Activated T-cell treated with anti-CD3 and anti-CD28 coated beads for 48 hours (primary cell): ENCODE results near the gene DLG2.
"Not testable (repeated sequence)": the region's sequence is repeated elsewhere in the genome, so short reads cannot be mapped to it uniquely, and the experiment has no call there.

Source experiments
- DNase-seq: peaks from one replicate; pipeline ENCODE4 v3.0.0-alpha.2; 2020; ENCODE audit warnings: low read depth

The DLG2 gene

DNA sequence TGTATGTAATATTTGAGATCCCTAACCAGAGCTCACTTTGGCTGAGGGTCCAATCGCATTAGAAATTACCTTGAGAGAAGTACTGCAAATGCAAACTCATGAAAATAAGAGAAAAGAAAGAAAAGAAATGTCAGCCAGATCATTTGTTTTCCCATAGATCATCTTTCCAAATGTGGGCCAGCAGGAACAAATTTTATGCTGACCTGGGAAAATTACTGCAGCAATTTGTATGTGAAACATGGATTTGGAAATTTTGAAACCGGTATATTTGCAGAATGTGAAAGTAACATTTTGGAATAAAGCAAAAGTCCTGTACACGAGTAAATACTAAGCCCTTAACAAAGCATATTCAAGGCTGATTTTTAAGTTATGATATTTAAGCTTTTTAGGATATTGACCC, 1282.1 kb downstream of the DLG2 start:
- no peak for DNase-seq

DNA sequence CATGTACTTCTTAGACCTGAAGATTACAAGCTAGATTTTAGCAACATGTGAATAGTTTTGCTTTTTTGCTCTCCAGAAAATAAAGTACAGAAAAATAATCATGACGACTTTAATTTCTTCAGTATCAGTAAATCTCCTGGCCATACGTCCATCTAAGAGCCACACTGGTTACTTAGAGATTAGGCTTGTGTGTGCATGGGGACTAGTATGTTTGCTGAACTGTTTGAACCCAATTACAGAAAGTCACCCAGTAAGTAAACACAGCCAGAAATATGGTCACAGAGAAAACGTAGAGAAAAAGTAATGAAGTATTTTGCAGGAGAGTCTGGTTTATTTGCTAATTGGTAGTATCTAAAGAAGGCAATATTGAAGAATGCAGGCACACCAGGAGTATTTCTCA, 1287.3 kb downstream of the DLG2 start:
- DNase-seq: no peak

DNA sequence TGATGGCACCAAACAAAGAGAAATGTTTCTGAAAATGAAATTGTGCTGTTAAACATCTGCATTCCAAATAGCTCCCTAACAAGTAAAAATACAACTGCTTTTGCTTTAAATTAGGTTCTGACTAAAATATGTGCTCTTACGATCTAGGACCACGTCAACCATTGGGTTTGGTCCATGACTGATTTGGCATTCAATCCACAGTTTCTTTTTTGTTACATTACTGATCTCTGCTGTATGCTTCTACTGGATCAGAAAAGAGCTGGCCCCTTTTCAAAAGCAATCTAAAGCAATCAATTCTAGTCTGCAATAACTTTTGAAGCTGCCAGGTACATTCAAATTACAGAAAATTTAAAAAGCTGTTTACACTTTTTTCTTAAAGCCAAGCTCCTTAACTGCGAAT, 1293.9 kb downstream of the DLG2 start:
- DNase-seq: no peak

DNA sequence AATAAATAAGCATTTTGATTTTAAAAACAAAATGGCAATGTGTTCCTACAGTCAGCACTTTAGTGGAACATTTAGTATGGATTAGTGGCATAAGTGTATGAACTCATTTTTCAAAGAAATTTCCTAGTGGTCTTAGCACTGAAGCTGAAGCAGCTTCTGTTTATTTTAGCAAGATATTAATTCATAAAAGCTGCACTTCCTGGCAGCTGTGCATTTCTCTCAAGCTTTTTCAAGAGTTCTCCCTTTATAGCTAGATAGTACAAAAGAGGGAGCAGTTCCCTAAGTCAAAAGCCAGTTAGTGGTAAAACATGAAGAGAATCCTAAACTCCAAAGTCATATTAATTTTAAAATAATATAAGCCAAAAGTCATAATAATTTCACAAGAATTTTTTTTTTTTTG, 1304.9 kb downstream of the DLG2 start:
- DNase-seq: no peak

DNA sequence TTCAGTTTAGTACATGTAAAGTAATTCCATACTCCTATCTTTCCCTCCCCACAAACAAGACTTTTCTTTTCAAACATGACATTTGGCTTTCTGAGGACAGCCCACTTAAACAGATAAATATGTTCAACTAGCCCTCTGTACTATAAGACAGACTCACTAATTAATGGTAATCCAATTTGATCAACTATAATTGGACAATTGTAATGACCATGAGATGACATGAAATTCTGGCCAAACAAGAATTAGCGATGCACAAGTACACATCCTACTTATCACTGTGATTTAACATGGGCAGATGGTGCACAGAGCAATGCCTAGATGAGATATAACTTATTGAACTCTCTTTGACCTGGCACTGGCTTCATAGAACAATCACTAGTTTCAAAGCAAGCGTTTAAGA, 1307.3 kb downstream of the DLG2 start:
- DNase-seq: no peak

DNA sequence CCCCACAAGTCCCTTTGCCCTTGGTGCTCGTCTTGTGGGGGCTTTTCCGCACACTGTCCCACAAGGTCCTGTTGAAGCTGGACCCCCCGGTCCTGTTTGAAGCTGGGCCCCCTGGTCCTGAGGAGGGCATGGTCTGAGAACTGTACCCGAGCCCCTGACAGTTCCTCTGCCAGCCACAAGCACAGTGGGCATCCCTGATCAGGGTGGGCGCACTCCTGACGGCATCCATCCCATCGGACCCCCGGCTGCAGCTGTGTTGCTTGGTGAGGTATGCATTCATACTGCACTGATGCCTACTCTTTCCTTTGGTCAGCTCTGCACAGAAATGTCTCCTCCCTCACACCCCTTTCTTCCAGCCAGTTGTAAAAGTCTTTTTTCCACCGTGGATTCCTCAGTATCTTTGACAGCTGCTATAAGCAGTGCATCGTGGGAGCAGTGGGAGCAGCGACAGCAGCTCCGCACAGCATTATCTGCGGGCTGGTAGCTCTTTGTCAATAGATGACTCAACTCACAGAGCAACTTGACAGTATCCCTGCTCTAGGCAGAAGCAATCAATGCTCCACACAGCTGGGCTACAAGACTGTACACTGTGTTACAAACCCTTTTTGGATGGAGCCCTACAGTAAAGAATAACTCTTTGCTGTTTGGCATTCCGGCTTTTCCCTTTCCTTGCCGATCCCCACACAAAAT, 1310.1 kb downstream of the DLG2 start:
- DNase-seq: no peak

DNA sequence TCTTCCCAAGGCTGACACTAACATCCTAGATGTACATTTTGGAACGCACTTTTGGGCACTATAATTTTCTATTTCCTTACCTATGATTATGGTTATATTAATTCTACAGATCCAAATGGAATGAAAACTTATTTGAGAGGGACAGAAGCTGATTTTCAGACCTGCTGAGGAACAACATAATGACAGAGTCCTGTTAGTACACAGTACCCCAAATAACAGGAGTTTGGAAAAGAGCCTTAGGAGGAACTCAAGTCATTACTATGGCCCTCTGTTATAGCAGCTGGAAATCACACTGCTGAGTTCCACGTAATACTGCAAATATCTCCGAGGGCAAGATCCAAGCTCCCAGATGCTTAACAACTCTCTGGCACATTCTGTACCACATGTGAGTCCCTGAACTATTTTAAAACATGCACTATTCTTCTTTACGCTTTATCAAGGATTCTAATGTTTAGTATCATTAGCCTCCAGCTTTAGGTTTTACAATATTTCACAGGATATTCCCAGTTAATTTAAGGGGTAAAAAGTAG, 1313.2 kb downstream of the DLG2 start:
- no peak for DNase-seq

DNA sequence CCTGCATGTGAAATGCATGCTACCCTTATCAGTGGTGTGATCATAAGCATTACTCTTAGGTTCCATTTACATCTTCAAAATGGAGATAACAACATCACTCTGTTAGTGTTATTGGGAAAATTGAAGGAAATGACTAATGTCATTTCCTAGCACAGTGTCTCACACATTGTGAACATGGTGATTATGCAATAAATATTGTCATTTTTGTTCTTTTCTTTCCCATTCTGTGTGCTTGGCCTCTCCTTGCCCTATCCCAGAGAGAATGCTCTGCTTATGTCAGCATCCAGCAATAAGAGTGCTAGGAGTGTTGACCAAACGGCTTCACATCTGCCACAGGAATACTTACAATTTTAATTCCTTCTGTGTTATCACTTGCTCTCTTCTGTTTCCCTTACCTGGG, 1316.9 kb downstream of the DLG2 start:
- no peak for DNase-seq

DNA sequence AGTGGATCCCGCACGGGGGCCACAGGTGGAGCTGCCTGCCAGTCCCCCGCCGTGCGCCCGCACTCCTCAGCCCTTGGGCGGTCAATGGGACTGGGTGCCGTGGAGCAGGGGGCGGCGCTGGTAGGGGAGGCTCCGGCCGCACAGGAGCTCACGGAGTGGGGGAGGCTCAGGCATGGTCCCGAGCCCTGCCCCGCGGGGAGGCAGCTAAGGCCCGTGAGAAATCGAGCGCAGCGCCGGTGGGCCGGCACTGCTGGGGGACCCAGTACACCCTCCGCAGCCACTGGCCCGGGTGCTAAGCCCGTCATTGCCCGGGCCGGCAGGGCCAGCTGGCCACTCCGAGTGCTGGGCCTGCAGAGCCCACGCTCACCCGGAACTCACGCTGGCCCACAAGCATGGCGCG, 1318.7 kb downstream of the DLG2 start:
- not testable (repeated sequence) for DNase-seq

DNA sequence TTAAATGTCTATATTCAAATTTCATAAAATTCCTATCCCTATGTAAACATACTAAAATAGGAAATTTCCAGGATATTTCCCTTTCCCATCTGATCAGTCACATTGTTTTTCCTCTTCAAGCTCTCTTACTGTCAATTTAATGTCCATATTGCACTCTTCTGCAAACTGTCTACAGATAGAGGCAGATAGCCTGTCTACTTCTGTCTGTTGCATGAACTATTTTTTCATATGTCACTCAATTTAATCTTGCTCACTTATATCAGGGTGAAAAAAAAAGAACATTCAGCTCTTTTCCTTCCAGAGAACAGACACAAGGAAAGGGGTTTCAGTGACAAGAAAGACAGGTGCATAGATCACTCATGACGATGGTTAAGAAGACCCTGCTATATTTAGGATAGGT, 1327.1 kb downstream of the DLG2 start:
- DNase-seq: no peak

DNA sequence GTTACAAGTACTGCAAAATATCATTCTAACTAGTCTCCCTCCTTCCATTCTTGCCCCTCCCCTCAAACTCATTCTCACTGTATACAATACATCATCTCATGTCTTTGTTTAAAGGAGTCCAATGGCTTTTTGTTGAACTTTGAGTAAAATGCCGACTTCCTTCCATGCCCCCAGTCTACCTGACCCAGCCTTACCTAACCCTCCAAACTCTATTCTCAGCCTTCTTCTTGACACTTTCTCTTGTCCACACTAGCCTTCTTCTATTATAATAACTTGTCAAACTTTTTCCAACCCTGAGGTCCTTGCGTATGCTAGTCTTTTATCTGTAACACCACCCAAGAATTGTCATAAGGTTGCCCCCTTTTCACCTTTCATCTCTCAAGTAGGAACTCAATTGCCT, 1329.6 kb downstream of the DLG2 start:
- DNase-seq: no peak

DNA sequence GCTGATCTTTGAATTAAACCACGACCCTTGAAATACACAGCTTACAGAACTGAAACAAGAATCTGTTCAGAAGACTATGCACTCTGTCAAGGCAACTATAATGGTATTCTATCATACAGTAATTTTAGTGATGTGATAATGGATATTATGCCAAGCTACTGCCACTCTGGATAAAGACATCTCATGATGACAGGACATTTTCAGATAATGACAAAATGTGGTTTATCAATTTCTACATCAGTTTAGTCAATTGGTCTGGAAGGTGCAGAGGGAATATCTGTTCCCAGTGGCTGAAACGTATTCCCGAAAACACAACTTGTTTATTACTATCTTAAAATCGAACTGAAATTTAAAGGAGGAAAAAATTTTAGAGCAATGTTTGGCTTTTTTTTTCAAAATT, 1331.3 kb downstream of the DLG2 start:
- DNase-seq: no peak

DNA sequence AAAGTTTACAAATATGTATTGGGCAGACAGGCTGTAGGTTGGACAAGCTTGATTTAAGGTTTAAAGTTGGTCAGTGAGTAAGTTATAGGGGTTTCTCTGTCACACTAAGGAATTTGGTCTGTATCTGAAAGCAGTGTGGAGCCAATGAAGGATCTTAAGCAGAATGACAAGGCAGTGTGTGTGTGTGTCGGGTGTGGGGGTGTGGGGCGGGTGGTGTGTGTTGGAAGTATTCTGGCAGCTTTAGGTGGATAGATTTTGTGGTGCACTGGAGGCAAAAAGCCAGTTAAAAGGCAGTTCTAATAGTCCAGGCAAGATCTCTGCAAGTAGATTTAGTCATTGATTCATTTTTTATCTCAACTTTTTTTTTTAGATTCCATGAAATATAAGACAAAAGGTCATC, 1334.2 kb downstream of the DLG2 start:
- no peak for DNase-seq

DNA sequence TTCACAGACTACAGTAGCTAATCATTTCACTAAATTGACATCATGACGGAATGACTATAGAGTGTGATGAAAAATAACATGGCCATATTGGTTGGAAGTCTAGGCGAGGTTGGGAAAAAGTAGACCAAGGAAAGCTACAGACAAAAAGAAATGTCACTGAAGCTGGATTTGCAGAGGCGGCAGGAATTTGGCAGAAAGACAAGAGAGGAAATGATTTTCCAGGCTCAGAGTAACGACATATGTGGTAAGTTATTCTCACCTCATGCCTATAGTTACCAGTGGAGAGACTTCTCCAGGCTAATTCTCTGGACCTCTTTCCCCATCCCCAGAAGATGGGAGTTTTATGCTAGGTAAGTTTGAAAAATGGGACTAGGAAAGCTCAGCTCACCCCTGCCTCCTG, 1335.1 kb downstream of the DLG2 start:
- DNase-seq: no peak

DNA sequence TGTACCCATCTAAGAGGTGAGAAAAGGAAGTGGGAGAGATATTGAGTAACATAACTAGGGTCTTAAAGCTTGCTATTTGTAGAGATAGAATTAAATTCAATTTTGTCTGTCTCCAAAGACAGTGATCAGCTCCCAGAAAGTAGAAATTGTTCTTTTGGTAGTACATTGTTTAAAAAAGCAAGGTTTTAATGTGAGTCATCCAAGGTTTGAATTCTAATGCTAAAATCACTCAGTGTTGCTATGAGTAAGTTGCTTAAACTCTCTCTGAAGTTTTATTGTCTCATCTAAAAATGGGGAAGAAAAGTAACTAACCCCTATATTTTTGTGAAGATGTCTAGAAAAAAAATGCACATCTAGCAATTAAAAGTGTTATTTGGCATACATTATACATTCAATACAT, 1336.5 kb downstream of the DLG2 start:
- no peak for DNase-seq

DNA sequence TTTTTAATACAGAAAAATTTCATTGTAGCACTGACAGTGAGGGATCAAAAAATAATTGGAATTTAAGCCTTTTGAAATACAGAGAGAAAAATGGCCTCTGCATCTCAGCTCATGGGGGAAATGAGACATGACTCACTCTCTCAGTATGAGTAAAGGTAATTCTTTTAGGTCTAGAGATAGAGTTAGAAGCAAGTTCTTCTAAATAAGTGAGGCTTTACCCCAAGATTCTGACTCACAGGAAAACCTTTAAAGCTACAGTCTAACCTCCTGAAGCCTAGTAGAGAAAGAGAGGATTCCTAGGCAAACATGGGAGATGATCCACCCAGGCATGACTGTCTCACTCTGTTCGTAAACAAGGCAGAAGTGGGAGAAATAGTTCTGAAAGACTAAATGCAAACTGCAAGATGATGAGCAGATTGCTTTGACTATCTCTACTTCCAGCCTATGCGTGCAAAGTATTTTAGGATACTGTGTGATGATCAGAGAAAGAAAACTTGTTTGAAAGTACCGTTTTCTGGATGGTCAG, 1337.7 kb downstream of the DLG2 start:
- no peak for DNase-seq

DNA sequence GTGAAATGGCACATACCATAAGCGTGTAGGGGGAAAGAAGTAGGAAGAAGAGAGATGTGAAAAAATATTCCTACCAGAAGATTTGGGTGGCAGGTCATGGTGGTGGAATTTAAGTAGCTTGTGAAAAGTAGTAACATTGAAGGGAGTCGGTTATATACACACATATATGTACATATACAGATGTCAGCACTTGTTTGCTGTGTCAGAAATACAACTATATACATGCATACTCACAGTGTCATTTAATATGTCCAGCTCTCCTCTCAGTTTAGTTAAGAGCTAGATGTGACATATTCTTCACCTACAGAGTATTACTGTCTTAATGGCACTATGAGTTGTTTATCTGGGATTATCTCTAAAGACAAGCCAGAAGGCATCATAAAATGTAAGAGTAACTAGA, 1353.6 kb downstream of the DLG2 start:
- no peak for DNase-seq

DNA sequence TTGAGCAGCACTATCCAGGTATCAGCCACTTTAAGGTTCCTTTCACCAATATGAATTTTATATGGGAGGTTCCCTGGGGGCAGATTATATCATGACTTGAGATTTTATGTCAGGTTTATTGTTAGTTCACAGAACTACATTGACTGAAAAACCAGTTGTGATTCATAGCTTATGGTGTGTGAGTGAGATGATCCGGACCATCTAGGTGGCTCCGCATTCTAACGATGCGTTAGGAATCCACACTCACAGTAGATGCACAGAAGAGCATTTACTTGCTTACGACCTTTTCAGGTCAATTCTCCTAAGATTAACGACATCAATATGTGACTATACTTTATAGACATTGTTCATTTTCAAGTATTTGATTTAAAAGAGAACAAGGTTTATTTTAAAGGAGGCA, 1356.7 kb downstream of the DLG2 start:
- no peak for DNase-seq

DNA sequence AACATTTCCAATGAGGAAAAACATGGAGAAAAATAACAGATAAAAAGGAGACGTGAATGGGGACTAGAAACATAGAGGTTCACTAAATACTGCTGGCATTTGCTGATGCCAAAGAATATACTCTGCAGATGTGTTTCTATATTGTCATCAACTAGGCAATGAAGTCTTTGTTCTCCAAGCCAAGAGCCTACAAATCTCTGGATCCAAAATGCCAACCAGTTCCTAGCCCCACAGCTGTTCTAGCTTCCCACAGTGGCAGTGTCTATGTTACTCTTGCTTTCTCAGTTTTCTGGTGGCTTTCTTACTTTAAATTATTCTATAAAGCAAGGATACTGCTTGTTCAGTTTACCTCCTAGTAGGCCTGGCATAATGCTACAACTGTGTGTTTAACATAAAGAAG, 1363.1 kb downstream of the DLG2 start:
- DNase-seq: no peak

DNA sequence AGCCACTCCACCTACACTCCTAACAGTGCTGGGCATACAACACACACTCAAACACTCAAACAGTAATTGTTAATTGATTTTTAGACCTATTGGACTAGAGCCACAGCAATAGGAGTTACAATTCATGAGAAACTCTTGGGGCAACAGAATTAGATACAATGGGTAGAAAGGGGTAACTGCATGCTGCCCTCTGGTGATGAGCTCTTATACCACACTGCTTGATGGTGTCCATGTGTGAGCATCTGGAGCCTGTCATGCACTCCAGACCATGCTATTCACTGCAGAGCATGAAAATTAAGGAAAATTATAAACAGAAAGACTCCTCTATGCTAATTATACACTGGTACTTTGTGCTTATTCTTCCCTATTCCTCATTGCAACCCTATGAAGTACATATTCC, 1365.4 kb downstream of the DLG2 start:
- DNase-seq: no peak

DNA sequence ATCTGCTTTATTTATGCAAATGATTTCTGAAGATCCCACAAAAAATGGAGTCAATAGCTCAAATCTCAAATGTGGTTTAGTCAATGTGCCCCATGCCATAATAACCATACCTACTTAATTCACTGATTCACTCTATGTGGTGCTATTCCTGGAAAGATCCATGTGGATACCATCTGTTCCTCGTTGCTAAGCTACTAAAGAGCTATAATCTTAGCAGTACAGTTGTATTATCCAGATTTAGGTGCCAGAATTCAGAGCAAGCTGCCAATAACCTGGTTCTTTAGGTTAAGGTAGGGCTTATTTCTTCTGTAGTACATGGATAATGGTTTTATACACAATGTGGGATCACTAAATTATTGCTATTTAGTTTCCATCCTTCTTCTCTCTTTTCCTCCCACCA, 1366.3 kb downstream of the DLG2 start:
- DNase-seq: no peak

DNA sequence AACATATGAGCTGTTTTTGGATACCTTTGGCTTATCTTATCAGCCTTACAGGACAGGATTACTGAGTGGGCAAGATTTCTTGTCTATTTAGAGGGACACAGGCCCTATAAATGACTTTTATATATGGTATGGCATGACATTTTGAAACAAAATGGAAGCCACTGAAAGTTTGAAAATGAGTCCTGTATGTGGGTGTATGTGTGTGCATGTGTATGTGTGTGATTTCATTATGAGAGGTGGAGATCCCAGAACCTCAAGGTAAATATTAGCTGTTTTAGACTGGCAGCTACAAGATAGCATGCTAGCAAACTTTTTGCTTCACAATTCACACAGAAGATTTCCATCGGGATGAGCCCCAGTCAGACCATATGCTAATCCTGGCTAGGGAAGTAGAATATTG, 1370.5 kb downstream of the DLG2 start:
- no peak for DNase-seq

DNA sequence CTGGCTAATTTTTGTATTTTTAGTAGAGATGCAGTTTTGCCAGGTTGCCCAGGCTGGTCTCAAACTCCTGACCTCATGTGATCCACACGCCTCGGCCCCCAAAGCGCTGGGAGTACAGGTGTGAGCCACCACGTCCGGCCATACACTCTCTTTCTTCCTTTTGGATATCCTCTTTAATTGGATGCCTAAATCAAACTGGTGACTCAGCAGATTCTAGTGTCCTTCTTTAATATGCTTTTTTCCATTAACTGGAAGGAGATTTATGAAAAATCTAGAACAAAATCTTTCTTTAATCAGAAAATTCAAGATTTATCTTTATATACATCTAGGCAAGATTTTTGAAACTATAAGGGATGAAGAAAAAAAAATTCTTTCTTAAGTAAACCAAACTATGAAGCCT, 1371.7 kb downstream of the DLG2 start:
- no peak for DNase-seq
